Cardiac fibroblast (primary cell): ENCODE measurements around the gene FADD.

ENCODE experiments used
- DNase-seq, 2 donors: peaks; one replicate each; pipeline versions ENCODE4 v3.0.0 to v3.0.0-alpha.2; 2010; ENCODE audit warnings: low read depth in 2 of 2
- H3K4me3 ChIP-seq, 2 donors: replicated peaks in 1 of 2; 1 replicate in 1 of 2; 2 replicates in 1 of 2; pipeline ENCODE4 v1.5.1; 2011; ENCODE audit warnings: low read depth in 2 of 2, low read length in 2 of 2, mild to moderate bottlenecking in 2 of 2, moderate library complexity in 1 of 2
- CTCF ChIP-seq: IDR thresholded peaks from one replicate; pipeline ENCODE4 v1.5.1; 2011; ENCODE audit warnings: low read depth, mild to moderate bottlenecking, low read length, inconsistent platforms

Gene FADD

DNA sequence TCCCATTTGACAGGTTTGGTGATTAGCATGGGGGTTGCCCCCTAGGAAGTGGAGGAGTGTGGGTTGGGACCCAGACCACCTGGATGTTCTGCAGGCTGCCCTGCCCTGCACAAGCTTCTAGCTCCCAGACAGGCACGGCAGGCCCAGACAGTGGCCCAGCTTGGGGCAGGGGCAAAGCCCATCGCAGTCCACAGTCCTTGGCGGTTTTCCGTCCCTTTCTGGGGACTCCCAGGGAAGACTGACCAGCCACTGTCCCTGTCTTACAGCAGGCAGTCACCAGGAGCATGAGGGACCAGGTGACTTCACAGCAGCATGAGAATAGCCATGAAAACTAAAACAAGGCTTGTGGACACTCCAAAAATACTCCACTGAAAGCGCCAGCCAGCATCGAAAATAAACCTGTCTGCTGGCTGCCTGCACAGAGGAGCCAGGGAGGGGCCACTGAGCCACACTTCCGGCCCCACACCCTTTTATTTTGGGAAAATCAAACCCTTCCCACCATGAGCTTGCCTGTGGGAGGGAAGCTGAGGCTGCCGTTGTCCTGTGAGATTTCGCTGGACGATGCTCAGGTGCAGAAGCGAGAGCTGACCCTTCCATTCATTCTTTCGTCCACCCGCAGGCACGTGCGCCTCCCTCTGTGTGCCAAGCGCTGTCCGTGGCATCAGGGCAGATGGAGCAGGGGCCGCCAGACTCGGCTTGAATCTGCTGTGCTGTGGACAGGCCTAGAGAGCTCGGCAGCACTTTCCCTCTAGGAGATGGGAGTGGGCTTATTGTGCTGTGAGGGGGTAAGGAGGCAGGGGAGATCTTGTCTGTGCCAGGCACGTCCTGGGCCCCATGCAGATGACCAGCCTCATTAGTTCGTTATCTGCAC is 28.0 kb downstream of the FADD start:
- H3K4me3 ChIP-seq, result no peak overlapping the region
- no peak for DNase-seq
- no peak for TF ChIP-seq CTCF

DNA sequence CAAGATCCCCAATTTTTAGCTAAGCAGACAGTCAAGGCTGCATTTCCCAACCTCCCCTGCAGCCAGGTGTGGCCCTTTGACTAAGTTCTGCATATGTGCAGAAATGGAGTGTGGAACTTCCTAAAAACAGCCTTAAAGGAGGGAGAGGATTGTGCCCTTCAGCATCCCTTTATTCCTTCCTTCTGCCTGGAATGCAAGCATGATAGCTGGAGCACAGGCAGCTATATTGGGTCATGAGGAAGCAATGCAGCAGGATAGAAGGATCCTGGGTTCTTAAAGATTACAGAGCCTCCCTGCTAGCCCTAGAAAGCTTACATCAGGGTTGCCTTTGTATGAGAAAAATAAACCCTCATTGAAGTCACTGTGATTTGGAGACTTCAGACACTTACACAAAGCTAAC is 29.9 kb downstream of the FADD start:
- DNase-seq, result no peak
- TF ChIP-seq CTCF, result no peak
- H3K4me3 ChIP-seq, result no peak overlapping the region

DNA sequence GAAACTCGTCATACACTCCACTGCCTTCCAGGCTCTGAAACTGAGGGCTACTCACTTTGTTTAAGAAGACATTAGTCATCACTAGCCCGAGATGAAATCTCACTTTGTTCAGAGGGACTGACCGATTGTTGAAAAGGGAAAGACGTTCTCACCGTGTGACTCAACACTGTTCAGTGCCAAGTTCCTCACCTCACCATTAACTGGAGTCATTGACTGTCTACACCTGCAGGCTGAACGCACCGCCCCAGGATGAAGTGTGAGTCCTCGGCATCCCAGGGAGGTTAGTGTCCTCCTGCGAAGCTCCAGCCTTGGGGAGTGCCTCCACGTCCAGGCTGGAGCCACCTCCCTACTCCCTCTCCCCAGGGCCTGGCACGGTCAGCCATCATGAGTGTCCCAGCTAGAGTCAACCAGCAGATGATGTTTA is 30.4 kb downstream of the FADD start:
- TF ChIP-seq CTCF, result no peak
- peak; percentile 53 to 97 for DNase-seq
- no peak overlapping the region for H3K4me3 ChIP-seq

GRCh38 chr11:70233962-70234361 is 30.9 kb downstream of the FADD start:
- TF ChIP-seq CTCF, result no peak
- H3K4me3 ChIP-seq, result no peak overlapping the region
- no peak for DNase-seq

- TF ChIP-seq CTCF, result no peak
- no peak overlapping the region for H3K4me3 ChIP-seq
- no peak for DNase-seq
These were observed 37.2 kb downstream of the FADD start for GRCh38 chr11:70240337-70240736.

- DNase-seq, result no peak
- TF ChIP-seq CTCF, result no peak
These were observed 38.6 kb downstream of the FADD start for GRCh38 chr11:70241709-70242108.

More at GRCh38 chr11:70241709-70242108, 38.6 kb downstream of the FADD start:
- no peak overlapping the region for H3K4me3 ChIP-seq
